D341Med (cell line): Measurements from ENCODE around the gene NDST1.

Experiments used
- DNase-seq: peaks from one replicate; pipeline ENCODE4 v3.0.0; 2012; ENCODE audit warnings: low spot score

Gene NDST1

DNA sequence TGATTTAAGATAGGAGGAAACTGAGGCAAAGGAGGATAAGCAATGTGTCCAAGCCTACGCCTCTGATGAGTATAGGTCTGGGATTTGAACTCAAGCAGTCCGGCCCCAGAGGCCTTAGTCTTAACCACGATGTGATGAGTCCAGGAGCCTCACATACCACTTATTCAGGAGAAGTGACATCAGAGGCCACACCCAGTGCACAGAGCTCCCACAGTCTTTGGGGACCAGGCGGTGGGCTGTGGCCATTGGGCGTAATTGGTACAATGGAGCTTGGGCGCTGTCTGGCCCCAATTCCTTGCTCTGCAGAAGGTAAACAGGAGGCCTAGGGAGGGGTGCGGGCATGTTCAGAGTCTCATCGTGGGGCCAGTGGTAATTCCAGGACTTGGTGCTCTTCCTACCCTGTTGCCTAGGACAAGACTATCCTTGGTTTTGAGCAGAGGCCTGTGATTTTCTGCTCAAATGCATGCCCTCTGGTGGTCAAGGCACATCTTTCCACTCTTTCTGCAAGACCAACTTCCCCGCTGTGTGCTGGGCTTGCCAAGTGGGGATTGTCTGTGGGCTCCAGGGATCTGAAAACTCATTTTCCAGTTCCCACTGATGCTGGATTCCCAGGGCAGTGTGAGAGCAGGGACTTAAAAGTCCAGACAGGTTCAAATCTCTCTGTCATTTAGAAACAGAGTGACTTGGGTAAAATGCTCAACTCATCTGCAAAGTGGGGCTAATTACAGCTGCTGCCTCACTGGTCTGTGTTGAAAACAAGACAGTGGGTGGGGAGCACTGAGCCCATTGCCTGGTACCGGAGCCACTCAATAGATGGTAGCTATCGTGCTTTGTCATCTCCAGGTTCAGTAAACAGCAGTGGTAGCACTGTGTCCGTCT is 15.8 kb downstream of the NDST1 start:
- DNase-seq = peak; percentile 71

DNA sequence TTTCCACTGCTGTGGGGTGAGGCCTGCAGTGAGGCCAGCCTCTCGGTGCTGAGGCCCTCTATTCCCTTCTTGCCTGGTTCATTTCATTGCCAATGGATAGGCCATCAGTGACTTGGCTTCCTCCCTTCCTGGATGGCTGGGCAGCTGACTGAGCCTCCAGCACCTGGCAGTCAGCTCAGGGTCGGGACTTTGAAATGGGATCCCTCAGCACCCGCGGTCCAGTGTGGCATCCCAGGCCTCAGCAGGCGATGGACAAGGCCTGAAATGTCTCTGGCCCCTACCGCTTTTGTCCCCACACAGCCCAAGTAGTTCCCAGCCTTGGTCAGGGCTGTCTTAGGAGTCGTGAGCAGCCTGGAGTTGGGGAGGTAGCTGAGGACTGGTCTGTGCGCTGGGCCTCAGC is 17.2 kb downstream of the NDST1 start:
- DNase-seq = no peak

DNA sequence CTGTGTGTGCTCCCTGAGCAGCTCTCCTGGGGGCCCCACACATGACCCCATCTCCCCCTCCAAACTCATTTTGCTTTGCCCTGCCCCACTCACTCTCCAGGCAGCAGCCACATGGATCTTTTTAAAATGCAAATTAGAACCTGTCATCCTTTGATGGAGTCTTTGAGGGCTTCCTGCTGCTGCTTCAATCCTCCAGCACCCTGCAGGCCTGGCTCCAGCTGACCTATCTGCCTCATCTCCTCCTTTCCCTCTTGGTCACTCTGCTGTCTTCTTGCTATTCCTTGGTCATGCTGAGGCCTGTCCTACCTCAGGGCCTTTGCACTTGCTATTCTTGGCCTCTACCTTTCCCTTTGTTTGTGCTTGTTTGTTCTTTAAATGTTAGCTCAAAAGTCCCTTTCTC is 17.9 kb downstream of the NDST1 start:
- no peak for DNase-seq

- DNase-seq = no peak
Observed at GRCh38 chr5:150527038-150527437, 19.1 kb downstream of the NDST1 start.

- DNase-seq = no peak
Observed at GRCh38 chr5:150527808-150528207, 19.9 kb downstream of the NDST1 start.

GRCh38 chr5:150528924-150529546 is 21.1 kb downstream of the NDST1 start:
- DNase-seq = no peak

GRCh38 chr5:150529555-150529954 is 21.6 kb downstream of the NDST1 start:
- peak; percentile 74 for DNase-seq

DNA sequence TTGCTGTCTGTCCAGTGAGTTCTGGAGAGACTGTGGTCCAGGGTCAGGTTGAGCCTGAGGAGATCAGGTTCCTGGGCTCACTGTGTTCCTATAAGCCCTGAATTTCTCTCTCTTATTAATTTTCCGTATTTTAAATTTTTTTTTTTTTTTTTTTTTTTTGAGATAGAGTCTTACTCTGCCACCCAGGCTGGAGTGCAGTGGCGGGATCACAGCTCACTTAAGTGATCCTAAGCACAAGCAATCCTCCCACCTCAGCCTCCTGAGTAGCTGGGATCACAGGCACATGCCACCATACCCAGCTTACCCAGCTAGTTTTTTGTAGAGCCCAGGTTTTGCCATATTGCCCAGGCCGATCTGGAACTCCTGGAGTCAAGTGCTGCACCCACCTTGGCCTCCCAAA is 22.5 kb downstream of the NDST1 start:
- no peak for DNase-seq

DNA sequence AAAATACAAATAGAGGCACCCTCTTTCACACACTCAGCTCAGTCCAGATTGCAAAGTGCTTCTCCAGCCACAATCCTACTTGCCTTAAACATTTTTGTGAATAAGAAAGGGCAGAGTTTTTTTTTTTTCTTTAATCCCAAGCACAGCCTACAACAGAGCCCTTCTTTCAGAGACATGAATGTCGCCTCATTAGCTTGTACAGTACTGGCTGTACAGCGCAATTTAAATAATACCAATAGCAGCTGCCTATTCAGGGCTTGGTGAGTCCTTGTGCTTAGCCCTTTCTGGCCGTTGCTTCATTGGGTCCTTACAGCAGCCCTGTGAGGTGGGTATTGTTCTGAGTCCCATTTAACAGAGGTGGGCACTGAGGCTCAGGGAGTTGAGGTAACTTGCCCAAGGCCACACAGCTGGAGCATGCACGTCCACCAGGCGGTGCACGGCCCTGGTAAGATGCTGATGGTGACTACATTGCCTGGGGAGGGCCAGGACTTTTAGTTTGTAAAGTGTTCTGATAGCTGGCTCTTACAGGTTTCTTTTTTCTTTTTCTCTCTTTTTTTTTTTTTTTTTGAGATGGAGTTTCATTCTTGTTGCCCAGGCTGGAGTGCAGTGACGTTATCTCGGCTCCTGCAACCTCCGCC is 23.1 kb downstream of the NDST1 start:
- no peak for DNase-seq

GRCh38 chr5:150531686-150532085 is 23.8 kb downstream of the NDST1 start:
- no peak for DNase-seq

DNA sequence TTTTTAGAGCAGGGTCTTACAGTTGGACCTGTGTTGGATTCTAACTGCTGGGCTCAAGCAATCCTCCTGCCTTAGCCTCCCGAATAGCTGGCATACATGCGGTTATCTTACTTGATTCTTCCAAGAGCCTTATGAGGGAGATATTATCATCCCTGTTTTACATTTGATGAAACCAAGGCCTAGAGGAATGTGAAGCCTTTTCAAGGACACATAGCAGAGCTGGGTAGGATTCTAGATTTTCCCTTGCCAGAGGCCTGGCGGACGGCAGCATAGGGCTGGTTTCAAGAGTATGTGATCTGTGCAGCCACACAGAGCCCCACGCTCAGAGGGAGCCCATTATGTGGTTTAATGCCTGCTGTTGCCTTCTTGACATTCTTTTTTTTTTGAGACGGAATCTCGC is 24.2 kb downstream of the NDST1 start:
- no peak for DNase-seq

GRCh38 chr5:150532996-150533395 is 25.1 kb downstream of the NDST1 start:
- no peak for DNase-seq

- DNase-seq = no peak
Observed at GRCh38 chr5:150534811-150535210, 26.9 kb downstream of the NDST1 start.

DNA sequence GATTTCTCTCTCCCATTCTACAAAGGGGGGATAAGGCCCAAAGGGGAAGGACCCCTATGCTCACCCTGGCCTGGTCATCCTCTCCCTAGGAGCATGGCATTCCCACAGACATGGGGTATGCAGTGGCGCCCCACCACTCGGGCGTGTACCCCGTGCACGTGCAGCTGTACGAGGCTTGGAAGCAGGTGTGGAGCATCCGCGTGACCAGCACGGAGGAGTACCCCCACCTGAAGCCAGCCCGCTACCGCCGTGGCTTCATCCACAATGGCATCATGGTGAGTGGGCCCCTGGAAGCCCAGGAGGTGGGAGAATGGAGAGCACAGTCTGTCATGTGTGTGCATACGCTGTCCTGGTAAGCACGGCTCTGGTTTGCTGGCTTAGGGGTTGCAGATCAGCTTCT is 27.7 kb downstream of the NDST1 start:
- DNase-seq = no peak

- DNase-seq = no peak
Observed at GRCh38 chr5:150538007-150538917, 30.3 kb downstream of the NDST1 start.

DNA sequence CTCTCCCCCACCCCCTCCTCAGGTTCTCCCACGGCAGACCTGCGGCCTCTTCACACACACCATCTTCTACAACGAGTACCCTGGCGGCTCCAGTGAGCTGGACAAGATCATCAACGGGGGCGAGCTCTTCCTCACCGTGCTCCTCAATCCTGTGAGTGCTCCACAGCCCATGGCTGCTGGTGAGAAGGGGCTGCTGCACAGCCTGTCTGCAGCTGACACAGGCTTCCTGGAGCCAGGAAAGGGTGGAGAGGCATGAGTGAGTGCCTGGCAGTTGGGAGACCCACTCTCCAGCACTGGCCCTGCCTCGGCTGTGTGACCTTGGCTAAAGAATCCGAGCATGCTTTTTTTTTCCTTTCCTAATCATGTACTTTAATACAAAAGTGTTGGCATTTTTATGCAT is 31.3 kb downstream of the NDST1 start:
- no peak for DNase-seq

DNA sequence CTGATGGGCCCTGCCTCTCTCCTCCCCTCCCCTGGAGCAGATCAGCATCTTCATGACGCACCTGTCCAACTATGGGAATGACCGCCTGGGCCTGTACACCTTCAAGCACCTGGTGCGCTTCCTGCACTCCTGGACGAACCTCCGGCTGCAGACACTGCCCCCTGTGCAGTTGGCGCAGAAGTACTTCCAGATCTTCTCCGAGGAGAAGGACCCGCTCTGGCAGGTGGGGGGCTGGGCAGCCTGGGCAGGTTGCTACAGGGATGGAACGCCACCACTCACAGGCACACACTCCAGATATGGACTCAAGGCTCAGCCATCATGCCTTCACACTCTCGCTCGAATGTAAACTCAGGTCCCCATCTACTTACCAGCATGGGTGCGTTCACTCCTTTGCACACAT is 32.1 kb downstream of the NDST1 start:
- no peak for DNase-seq

DNA sequence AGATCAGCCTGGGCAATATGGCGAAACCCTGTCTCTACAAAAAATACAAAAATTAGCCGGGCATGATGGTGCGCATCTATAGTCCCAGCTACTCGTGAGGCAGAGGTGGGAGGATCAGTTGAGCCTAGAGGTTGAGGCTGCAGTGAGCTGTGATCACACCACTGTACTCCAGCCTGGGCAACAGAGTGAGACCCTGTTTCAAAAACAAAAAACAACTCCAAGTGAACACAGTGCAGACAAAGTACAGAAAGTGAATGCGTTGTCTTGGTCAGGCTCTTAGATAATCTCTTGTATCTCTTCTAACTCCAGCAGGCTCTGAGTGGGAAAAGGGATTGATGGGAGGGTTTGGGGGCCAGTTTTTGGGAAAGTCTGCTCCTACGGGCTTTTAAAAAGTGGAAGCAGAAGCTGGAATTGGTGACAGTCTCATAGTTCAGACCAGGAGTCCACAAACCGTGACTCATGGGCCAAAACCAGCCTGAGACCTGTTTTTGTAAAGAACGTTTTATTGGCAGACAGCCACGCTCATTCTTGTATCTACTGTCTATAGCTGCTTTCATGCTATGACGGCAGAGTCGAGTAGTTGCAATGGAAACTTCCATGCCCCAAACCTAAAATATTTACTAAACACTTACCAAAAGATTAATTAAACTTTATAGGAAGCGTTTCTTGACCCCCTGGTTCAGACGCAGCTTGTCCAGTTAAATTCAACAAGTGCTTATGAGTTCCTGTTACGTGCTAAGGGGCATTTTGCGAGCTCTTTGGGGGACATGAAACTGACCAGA is 32.9 kb downstream of the NDST1 start:
- no peak for DNase-seq

- DNase-seq = no peak
Observed at GRCh38 chr5:150541397-150541675, 33.4 kb downstream of the NDST1 start.

DNA sequence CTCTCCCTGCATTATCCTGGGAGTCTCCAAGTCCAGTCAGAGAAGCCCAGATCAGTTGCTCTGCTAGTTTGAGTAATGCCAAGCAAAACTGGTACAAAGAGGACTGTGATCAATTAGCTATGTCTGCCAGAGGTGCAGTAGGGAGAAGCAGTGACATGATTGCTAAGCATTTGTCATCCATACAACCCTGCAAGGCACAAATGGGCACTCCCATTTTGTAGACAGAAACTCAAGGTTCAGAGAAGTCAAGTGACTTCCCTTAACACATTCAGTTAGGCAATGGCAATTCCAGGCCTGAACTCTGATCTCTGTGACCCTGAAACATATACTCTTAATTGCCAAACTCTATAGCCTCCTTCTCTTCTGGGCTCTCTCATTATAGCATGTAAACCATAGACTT is 34.0 kb downstream of the NDST1 start:
- no peak for DNase-seq

DNA sequence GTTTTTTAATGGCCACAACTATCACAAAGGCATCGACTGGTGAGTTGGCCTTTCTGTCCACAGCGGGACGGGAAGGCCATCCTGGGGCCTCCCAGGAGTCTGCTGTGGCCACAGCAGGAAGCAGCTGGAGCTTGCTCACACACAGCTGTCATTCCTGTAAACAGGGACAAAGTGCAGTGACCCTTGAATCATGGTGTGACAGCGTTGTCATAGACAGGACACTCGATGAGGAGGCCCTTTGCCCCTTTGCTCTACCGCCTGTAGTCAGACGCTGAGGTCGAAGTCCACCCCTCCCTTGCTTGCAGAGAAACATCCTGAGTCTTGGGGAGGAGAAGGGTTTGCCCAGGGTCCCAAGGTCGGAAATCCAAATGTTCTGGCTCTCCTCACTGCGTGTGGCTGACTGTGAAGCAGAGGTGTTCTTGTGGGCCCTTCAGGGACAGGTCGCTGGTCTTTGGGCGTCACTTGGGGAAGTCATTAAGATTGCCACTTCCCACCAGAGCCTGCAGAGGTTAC is 35.1 kb downstream of the NDST1 start:
- DNase-seq = no peak
